Neutrophil (primary cell): ENCODE measurements around the gene CDAN1.
"Not testable (repeated sequence)": the region's sequence is repeated elsewhere in the genome, so short reads cannot be mapped to it uniquely, and the experiment has no call there.

Source experiments
- H3K27ac ChIP-seq: fragments of 200-600 bp; sonication (generic); 2 replicates; pipeline ENCODE4 v1.5.1; 2016; ENCODE audit warnings: mild to moderate bottlenecking, moderate library complexity
- H3K27me3 ChIP-seq: fragments of 200-600 bp; sonication (generic); 2 replicates; pipeline ENCODE4 v1.6.0; 2016; ENCODE audit warnings: mild to moderate bottlenecking
- H3K36me3 ChIP-seq: fragments of 200-600 bp; sonication (generic); 2 replicates; pipeline ENCODE4 v1.5.1; 2017
- H3K4me1 ChIP-seq, 2 experiments: fragments of 200-600 bp in 1 of 2; sonication (generic) in 1 of 2; 1 replicate in 1 of 2; 2 replicates in 1 of 2; pipeline versions ENCODE4 v1.5.1 to v1.6.1; 2013 to 2016; ENCODE audit warnings: low read depth in 1 of 2, low read length in 1 of 2, mild to moderate bottlenecking in 1 of 2, moderate library complexity in 1 of 2; ENCODE audit not compliant: control insufficient read depth in 1 of 2, insufficient read depth in 1 of 2
- H3K4me3 ChIP-seq, 2 experiments: fragments of 200-600 bp in 1 of 2; sonication (generic) in 1 of 2; 1 replicate in 1 of 2; 2 replicates in 1 of 2; pipeline ENCODE4 v1.5.1; 2013 to 2016; ENCODE audit warnings: low read depth in 1 of 2, low read length in 1 of 2, mild to moderate bottlenecking in 1 of 2, moderate library complexity in 1 of 2
- H3K9me3 ChIP-seq: fragments of 200-600 bp; sonication (generic); 2 replicates; pipeline ENCODE4 v1.5.1; 2016
- TF ChIP-seq, protein P1 (sequence below): fragments of 200-600 bp; sonication (generic); IDR thresholded peaks from 2 replicates; pipeline ENCODE4 v1.5.1; 2016; ENCODE audit warnings: antibody characterized with exemption

Gene CDAN1

DNA sequence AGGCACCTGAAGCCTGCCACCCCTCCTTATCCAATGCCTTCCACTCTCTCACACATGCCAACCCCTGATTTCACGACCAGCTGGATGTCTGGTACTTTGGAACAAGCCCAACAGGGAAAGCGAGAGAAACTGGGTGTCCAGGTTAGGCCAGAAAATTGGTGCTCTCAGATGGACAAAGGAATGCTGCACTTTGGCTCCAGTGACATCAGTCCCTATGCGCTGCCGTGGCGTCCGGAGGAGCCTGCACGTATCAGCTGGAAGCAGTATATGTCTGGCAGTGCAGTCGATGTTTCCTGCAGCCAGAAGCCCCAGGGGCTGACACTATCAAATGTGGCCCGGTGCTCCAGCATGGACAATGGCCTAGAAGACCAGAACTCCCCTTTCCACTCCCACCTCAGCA is 45.2 kb downstream of the CDAN1 start:
- H3K4me1 ChIP-seq = no peaks in the 10 kb centered on the region
- no peak overlapping the region for H3K27ac ChIP-seq
- H3K27me3 ChIP-seq = no peaks in the 10 kb centered on the region
- H3K9me3 ChIP-seq = no peaks in the 10 kb centered on the region
- no peak overlapping the region for H3K4me3 ChIP-seq
- TF ChIP-seq, protein P1, sequence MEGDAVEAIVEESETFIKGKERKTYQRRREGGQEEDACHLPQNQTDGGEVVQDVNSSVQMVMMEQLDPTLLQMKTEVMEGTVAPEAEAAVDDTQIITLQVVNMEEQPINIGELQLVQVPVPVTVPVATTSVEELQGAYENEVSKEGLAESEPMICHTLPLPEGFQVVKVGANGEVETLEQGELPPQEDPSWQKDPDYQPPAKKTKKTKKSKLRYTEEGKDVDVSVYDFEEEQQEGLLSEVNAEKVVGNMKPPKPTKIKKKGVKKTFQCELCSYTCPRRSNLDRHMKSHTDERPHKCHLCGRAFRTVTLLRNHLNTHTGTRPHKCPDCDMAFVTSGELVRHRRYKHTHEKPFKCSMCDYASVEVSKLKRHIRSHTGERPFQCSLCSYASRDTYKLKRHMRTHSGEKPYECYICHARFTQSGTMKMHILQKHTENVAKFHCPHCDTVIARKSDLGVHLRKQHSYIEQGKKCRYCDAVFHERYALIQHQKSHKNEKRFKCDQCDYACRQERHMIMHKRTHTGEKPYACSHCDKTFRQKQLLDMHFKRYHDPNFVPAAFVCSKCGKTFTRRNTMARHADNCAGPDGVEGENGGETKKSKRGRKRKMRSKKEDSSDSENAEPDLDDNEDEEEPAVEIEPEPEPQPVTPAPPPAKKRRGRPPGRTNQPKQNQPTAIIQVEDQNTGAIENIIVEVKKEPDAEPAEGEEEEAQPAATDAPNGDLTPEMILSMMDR = no peak
- no peaks in the 10 kb centered on the region for H3K36me3 ChIP-seq

DNA sequence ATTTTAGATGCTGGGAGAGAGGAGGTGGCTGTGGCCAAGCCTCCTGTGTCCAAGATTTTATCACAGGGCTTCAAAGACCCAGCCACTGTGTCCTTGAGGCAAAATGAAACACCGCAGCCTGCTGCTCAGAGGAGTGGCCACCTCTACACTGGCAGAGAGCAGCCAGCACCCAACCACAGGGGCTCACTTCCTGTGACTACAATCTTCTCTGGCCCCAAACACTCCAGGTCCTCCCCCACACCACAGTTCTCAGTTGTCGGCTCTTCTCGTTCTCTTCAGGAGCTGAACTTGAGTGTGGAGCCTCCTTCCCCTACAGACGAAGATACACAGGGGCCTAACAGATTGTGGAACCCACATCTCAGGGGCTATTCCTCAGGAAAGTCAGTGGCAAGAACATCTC is 45.6 kb downstream of the CDAN1 start:
- TF ChIP-seq, protein P1 = no peak
- no peak overlapping the region for H3K27ac ChIP-seq
- no peaks in the 10 kb centered on the region for H3K9me3 ChIP-seq
- no peaks in the 10 kb centered on the region for H3K4me1 ChIP-seq
- H3K27me3 ChIP-seq = no peaks in the 10 kb centered on the region
- H3K36me3 ChIP-seq = no peaks in the 10 kb centered on the region
- no peak overlapping the region for H3K4me3 ChIP-seq

DNA sequence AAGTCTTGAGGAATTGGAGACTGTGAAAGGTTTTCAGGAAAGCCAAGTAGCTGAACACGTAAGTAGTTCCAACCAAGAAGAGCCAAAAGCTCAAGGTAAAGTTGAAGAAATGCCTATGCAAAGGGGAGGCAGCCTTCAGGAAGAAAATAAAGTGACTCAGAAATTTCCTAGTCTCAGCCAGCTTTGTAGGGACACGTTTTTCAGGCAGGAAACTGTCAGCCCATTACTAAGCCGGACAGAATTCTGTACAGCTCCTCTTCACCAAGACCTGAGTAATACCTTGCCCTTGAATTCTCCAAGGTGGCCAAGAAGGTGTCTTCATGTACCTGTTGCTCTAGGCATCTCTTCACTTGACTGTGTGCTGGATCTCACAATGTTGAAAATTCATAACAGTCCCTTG is 48.6 kb downstream of the CDAN1 start:
- H3K36me3 ChIP-seq = no peaks in the 10 kb centered on the region
- H3K27ac ChIP-seq = no peak overlapping the region
- TF ChIP-seq, protein P1 = no peak

DNA sequence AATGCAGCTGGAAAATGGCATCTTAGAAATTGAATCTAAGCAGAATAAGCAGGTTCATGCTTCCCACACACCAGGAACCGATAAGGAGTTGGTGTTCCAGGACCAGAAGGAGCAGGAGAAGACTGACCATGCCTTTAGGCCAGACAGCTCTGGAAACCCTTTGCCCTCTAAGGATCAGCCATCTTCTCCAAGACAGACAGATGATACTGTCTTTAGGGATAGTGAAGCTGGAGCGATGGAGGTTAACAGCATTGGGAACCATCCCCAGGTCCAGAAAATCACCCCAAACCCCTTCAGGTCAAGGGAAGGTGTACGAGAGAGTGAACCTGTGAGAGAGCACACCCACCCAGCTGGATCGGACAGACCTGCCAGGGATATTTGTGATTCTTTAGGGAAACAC is 49.2 kb downstream of the CDAN1 start:
- no peaks in the 10 kb centered on the region for H3K27me3 ChIP-seq
- H3K4me3 ChIP-seq = no peak overlapping the region
- no peaks in the 10 kb centered on the region for H3K36me3 ChIP-seq
- H3K9me3 ChIP-seq = no peaks in the 10 kb centered on the region
- H3K27ac ChIP-seq = no peak overlapping the region
- H3K4me1 ChIP-seq = no peaks in the 10 kb centered on the region
- TF ChIP-seq, protein P1 = no peak

More for the DNA sequence above, 48.6 kb downstream of the CDAN1 start:
- H3K9me3 ChIP-seq = no peaks in the 10 kb centered on the region
- H3K4me1 ChIP-seq = no peaks in the 10 kb centered on the region
- no peak overlapping the region for H3K4me3 ChIP-seq
- no peaks in the 10 kb centered on the region for H3K27me3 ChIP-seq

- Histone ChIP-seq H3K36me3 (no peaks in the 10 kb centered on the region), H3K27me3 (no peaks in the 10 kb centered on the region), H3K4me1 (no peaks in the 10 kb centered on the region), H3K27ac (no peak overlapping the region), H3K9me3 (no peaks in the 10 kb centered on the region), H3K4me3 (no peak overlapping the region)
- TF ChIP-seq, protein P1 = no peak
These were observed 50.6 kb downstream of the CDAN1 start for GRCh38 chr15:42686281-42686680.

- Histone ChIP-seq H3K4me1 (no peaks in the 10 kb centered on the region), H3K27ac (no peak overlapping the region), H3K36me3 (no peaks in the 10 kb centered on the region), H3K4me3 (no peak overlapping the region), H3K9me3 (no peaks in the 10 kb centered on the region), H3K27me3 (no peaks in the 10 kb centered on the region)
- TF ChIP-seq, protein P1 = no peak
These were observed 55.8 kb downstream of the CDAN1 start for GRCh38 chr15:42681119-42681518.

GRCh38 chr15:42680142-42680482 is 56.8 kb downstream of the CDAN1 start:
- H3K4me3 ChIP-seq, H3K9me3 ChIP-seq, H3K27me3 ChIP-seq, H3K36me3 ChIP-seq, H3K27ac ChIP-seq, H3K4me1 ChIP-seq: not testable (repeated sequence)
